ENCODE measurements around the gene KLHDC7A.

Gene KLHDC7A

DNA sequence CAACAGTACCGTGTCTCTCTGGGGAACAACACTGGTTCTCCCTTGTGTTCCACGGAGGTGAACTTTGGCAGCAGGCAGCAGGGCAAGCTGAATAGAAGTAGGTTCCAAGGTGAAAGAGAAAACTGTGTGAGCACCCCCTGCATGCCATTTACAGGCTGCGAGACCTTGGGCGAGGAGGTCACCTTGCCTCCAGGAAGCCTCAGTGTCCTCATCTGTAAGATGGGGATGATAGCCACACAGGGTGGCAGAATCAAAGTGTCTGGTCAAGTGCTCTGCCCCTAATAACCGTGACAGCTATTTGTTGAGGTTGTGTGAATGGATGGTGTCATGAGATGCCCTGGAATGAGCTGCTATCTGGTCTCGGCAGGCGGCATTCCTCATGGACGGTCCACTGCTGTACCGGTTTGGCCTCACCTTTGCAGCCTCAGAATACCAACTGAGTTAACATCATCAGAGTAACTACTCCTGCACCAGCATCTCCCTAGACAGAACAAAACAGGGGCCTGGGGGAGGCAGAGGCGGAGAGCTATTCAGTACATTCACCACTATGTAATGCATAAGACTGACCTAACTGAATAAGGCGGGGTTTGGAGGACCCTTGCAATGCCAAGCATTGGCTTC is 7.4 kb upstream of the KLHDC7A start:
- Histone ChIP-seq H3K9ac (ENCODE audit: low read length in 2 of 2) (no peak overlapping the region), H3K4me1 (ENCODE audit: control insufficient read depth, insufficient read depth, low read length) (peaks cover 2% of the 10 kb centered on the region), H3K4me3 (ENCODE audit: low read length in 2 of 2) (no peak overlapping the region), H3K36me3 (ENCODE audit: control insufficient read depth in 2 of 2, insufficient read depth in 2 of 2, low read length in 2 of 2) (no peaks in the 10 kb centered on the region), H3K27ac (ENCODE audit: low read length) (no peak overlapping the region), H3K27me3 (ENCODE audit: control insufficient read depth in 1 of 2, insufficient read depth in 2 of 2, low read length in 2 of 2) (peaks cover 6 to 12% of the 10 kb centered on the region in 2 donors), H3K9me3 (ENCODE audit: control insufficient read depth in 2 of 2, low read length in 2 of 2) (no peaks in the 10 kb centered on the region)

GRCh38 chr1:18474559-18475175 is 6.1 kb upstream of the KLHDC7A start:
- peaks cover 2% of the 10 kb centered on the region for H3K4me1 ChIP-seq (ENCODE audit: control insufficient read depth, insufficient read depth, low read length)
- no peak overlapping the region for H3K9ac ChIP-seq (ENCODE audit: low read length in 2 of 2)
- no peak overlapping the region for H3K4me3 ChIP-seq (ENCODE audit: low read length in 2 of 2)
- no peaks in the 10 kb centered on the region for H3K36me3 ChIP-seq (ENCODE audit: control insufficient read depth in 2 of 2, insufficient read depth in 2 of 2, low read length in 2 of 2)
- peaks cover 4 to 6% of the 10 kb centered on the region in 2 donors for H3K27me3 ChIP-seq (ENCODE audit: control insufficient read depth in 1 of 2, insufficient read depth in 2 of 2, low read length in 2 of 2)
- no peaks in the 10 kb centered on the region for H3K9me3 ChIP-seq (ENCODE audit: control insufficient read depth in 2 of 2, low read length in 2 of 2)
- no peak overlapping the region for H3K27ac ChIP-seq (ENCODE audit: low read length)

DNA sequence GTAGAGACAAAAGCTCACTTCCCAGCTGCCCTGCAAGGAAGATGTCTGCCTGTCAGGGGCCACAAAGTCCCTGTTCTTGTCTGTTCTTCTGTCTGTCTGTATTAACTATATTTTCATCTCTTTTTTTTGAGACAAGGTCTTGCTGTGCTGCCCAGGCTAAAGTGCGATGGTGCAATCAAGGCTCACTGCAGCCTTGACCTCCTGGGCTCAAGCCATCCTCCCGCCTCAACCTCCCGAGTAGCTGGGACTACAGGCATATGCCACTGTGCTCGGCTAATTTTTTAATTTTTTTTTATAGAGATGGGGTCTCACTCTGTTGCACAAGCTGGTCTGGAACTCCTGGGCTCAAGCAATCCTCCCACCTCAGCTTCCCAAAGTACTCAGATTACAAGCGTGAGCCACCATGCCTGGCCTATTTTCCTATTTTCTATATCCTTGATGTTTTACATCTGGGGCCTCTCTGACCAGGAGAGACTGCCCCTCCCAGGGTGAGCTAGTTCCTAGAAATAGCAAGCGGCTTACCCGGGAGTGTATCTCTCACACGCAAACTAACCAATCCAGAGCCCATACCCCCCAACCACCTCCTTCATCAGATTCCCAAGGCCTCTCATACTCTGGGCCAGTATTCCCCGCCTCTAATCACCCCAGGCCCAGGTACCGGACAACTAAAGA is 5.4 kb upstream of the KLHDC7A start:
- H3K4me1 ChIP-seq (ENCODE audit: control insufficient read depth, insufficient read depth, low read length) = peaks cover 4% of the 10 kb centered on the region
- no peaks in the 10 kb centered on the region for H3K9me3 ChIP-seq (ENCODE audit: control insufficient read depth in 2 of 2, low read length in 2 of 2)
- peaks cover 4 to 6% of the 10 kb centered on the region in 2 donors for H3K27me3 ChIP-seq (ENCODE audit: control insufficient read depth in 1 of 2, insufficient read depth in 2 of 2, low read length in 2 of 2)
- no peaks in the 10 kb centered on the region for H3K36me3 ChIP-seq (ENCODE audit: control insufficient read depth in 2 of 2, insufficient read depth in 2 of 2, low read length in 2 of 2)
- no peak overlapping the region for H3K4me3 ChIP-seq (ENCODE audit: low read length in 2 of 2)
- H3K9ac ChIP-seq (ENCODE audit: low read length in 2 of 2) = no peak overlapping the region
- no peak overlapping the region for H3K27ac ChIP-seq (ENCODE audit: low read length)

- Histone ChIP-seq H3K27ac (ENCODE audit: low read length) (no peak overlapping the region), H3K9me3 (ENCODE audit: control insufficient read depth in 2 of 2, low read length in 2 of 2) (no peaks in the 10 kb centered on the region), H3K36me3 (ENCODE audit: control insufficient read depth in 2 of 2, insufficient read depth in 2 of 2, low read length in 2 of 2) (no peaks in the 10 kb centered on the region), H3K9ac (ENCODE audit: low read length in 2 of 2) (no peak overlapping the region), H3K27me3 (ENCODE audit: control insufficient read depth in 1 of 2, insufficient read depth in 2 of 2, low read length in 2 of 2) (peaks cover 4 to 9% of the 10 kb centered on the region in 2 donors), H3K4me1 (ENCODE audit: control insufficient read depth, insufficient read depth, low read length) (peaks cover 7% of the 10 kb centered on the region), H3K4me3 (ENCODE audit: low read length in 2 of 2) (no peak overlapping the region)
Observed at GRCh38 chr1:18479454-18479853, 1.3 kb upstream of the KLHDC7A start.

DNA sequence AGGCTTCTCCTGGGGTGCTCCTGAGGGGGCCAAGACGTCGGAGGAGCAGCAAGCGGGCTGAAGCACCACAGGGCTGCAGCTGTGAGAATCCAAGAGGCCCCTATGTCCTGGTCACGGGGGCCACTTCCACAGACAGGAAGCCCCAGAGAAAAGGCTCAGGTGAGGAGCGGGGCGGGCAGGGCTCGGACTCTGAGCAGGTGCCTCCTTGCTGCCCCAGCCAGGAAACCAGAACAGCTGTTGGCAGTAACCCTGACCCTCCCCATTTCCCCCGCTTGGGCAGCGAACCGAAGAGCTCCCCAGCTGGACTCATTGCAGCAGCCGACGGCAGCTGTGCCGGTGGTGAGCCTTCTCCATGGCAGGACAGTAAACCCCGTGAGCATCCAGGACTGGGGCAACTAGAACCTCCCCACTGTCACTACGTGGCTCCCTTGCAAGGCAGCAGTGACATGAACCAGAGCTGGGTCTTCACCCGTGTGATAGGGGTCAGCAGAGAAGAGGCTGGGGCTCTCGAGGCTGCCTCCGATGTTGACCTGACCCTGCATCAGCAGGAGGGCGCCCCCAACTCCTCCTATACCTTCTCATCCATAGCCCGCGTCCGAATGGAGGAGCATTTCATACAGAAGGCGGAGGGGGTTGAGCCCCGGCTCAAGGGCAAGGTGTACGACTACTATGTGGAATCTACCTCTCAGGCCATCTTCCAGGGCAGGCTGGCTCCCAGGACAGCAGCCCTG is 625 bp downstream of the KLHDC7A start:
- no peak overlapping the region for H3K4me3 ChIP-seq (ENCODE audit: low read length in 2 of 2)
- H3K27ac ChIP-seq (ENCODE audit: low read length) = no peak overlapping the region
- H3K4me1 ChIP-seq (ENCODE audit: control insufficient read depth, insufficient read depth, low read length) = peaks cover 4% of the 10 kb centered on the region
- peaks cover 0 to 11% of the 10 kb centered on the region in 2 donors for H3K27me3 ChIP-seq (ENCODE audit: control insufficient read depth in 1 of 2, insufficient read depth in 2 of 2, low read length in 2 of 2)
- H3K9ac ChIP-seq (ENCODE audit: low read length in 2 of 2) = no peak overlapping the region
- no peaks in the 10 kb centered on the region for H3K36me3 ChIP-seq (ENCODE audit: control insufficient read depth in 2 of 2, insufficient read depth in 2 of 2, low read length in 2 of 2)
- H3K9me3 ChIP-seq (ENCODE audit: control insufficient read depth in 2 of 2, low read length in 2 of 2) = no peaks in the 10 kb centered on the region

DNA sequence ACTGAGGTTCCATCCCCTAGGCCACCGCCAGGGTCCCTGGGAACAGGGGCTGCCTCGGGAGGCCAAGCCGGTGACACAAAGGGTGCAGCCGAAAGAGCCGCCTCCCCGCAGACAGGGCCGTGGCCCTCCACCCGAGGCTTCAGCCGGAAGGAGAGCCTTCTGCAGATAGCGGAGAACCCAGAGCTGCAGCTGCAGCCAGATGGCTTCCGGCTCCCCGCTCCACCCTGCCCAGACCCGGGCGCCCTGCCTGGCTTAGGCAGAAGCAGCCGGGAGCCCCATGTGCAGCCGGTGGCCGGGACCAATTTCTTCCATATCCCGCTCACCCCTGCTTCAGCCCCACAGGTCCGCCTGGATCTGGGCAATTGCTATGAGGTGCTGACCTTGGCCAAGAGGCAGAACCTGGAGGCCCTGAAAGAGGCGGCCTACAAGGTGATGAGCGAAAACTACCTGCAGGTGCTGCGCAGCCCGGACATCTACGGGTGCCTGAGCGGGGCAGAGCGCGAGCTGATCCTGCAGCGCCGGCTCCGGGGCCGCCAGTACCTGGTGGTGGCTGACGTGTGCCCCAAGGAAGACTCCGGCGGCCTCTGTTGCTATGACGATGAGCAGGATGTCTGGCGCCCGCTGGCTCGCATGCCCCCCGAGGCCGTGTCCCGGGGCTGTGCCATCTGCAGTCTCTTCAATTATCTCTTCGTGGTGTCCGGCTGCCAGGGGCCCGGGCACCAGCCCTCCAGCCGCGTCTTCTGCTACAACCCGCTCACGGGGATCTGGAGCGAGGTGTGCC is 1.4 kb downstream of the KLHDC7A start:
- no peak overlapping the region for H3K27ac ChIP-seq (ENCODE audit: low read length)
- H3K4me3 ChIP-seq (ENCODE audit: low read length in 2 of 2) = no peak overlapping the region
- no peaks in the 10 kb centered on the region for H3K36me3 ChIP-seq (ENCODE audit: control insufficient read depth in 2 of 2, insufficient read depth in 2 of 2, low read length in 2 of 2)
- peaks cover 4% of the 10 kb centered on the region for H3K4me1 ChIP-seq (ENCODE audit: control insufficient read depth, insufficient read depth, low read length)
- H3K9me3 ChIP-seq (ENCODE audit: control insufficient read depth in 2 of 2, low read length in 2 of 2) = no peaks in the 10 kb centered on the region
- peaks cover 0 to 10% of the 10 kb centered on the region in 2 donors for H3K27me3 ChIP-seq (ENCODE audit: control insufficient read depth in 1 of 2, insufficient read depth in 2 of 2, low read length in 2 of 2)
- no peak overlapping the region for H3K9ac ChIP-seq (ENCODE audit: low read length in 2 of 2)

DNA sequence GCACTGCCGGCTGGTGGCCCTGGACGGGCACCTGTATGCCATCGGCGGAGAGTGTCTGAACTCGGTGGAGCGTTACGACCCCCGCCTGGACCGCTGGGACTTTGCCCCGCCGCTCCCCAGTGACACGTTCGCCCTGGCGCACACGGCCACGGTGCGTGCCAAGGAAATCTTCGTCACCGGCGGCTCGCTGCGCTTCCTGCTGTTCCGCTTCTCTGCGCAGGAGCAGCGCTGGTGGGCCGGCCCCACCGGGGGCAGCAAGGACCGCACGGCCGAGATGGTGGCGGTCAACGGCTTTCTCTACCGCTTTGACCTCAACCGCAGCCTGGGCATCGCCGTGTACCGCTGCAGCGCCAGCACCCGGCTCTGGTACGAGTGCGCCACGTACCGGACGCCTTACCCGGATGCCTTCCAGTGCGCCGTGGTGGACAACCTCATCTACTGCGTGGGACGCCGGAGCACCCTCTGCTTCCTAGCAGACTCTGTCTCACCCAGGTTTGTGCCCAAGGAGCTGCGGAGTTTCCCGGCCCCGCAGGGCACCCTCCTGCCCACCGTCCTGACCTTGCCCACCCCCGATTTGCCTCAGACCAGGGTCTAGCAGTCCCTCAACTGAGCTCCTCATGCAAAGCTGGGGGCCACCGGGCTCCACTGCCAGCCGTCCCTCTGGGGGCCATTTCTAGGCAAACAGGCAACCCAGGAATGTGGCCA is 2.1 kb downstream of the KLHDC7A start:
- H3K27ac ChIP-seq (ENCODE audit: low read length) = no peak overlapping the region
- H3K27me3 ChIP-seq (ENCODE audit: control insufficient read depth in 1 of 2, insufficient read depth in 2 of 2, low read length in 2 of 2) = peaks cover 0 to 7% of the 10 kb centered on the region in 2 donors
- no peak overlapping the region for H3K9ac ChIP-seq (ENCODE audit: low read length in 2 of 2)
- no peaks in the 10 kb centered on the region for H3K36me3 ChIP-seq (ENCODE audit: control insufficient read depth in 2 of 2, insufficient read depth in 2 of 2, low read length in 2 of 2)
- H3K4me3 ChIP-seq (ENCODE audit: low read length in 2 of 2) = no peak overlapping the region
- no peaks in the 10 kb centered on the region for H3K9me3 ChIP-seq (ENCODE audit: control insufficient read depth in 2 of 2, low read length in 2 of 2)
- H3K4me1 ChIP-seq (ENCODE audit: control insufficient read depth, insufficient read depth, low read length) = peaks cover 4% of the 10 kb centered on the region

DNA sequence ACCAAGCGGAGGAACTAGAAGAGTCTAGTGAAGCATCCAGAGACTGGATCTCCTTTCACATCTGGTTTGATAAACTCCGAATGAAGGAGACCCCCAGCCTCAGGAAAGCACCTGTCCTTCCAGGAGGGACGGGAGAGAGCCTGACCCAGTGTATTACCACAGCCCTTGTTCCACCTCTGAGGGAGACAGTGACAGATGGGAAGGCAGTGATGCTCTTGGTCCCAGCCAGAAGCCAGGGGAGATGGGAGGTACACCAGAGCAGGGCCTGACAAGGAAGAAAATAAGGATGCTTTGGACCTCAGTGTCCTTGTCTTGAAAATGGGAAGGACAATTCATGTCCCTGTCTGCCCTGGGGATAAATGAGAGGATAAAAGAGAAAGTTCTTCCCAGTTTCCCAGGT is 3.5 kb downstream of the KLHDC7A start:
- H3K4me3 ChIP-seq (ENCODE audit: low read length in 2 of 2) = no peak overlapping the region
- H3K9ac ChIP-seq (ENCODE audit: low read length in 2 of 2) = no peak overlapping the region
- peaks cover 4% of the 10 kb centered on the region for H3K4me1 ChIP-seq (ENCODE audit: control insufficient read depth, insufficient read depth, low read length)
- peaks cover 0 to 7% of the 10 kb centered on the region in 2 donors for H3K27me3 ChIP-seq (ENCODE audit: control insufficient read depth in 1 of 2, insufficient read depth in 2 of 2, low read length in 2 of 2)
- H3K27ac ChIP-seq (ENCODE audit: low read length) = no peak overlapping the region
- no peaks in the 10 kb centered on the region for H3K9me3 ChIP-seq (ENCODE audit: control insufficient read depth in 2 of 2, low read length in 2 of 2)
- H3K36me3 ChIP-seq (ENCODE audit: control insufficient read depth in 2 of 2, insufficient read depth in 2 of 2, low read length in 2 of 2) = no peaks in the 10 kb centered on the region

DNA sequence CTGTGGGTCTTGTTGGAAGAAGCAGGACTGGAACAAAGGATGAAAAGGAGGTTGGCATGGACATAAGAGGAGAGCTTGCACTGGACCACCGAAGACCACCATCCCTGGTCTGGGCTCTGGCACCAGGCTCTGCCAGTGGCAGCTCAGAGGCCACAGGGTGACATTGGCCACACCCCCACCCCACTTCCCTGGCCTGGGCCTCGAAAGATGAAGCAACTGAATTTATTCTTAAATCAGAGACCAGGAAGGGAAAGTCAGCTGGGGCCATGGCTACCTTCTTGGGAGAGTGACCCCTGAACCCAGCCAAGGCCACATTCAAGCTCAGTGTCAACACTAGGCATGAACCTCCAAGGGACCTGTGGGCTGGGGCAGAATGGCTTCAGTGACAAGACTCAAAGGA is 4.0 kb downstream of the KLHDC7A start:
- H3K27ac ChIP-seq (ENCODE audit: low read length) = no peak overlapping the region
- H3K9ac ChIP-seq (ENCODE audit: low read length in 2 of 2) = no peak overlapping the region
- peaks cover 0 to 7% of the 10 kb centered on the region in 2 donors for H3K27me3 ChIP-seq (ENCODE audit: control insufficient read depth in 1 of 2, insufficient read depth in 2 of 2, low read length in 2 of 2)
- peaks cover 4% of the 10 kb centered on the region for H3K4me1 ChIP-seq (ENCODE audit: control insufficient read depth, insufficient read depth, low read length)
- H3K36me3 ChIP-seq (ENCODE audit: control insufficient read depth in 2 of 2, insufficient read depth in 2 of 2, low read length in 2 of 2) = no peaks in the 10 kb centered on the region
- H3K9me3 ChIP-seq (ENCODE audit: control insufficient read depth in 2 of 2, low read length in 2 of 2) = no peaks in the 10 kb centered on the region
- H3K4me3 ChIP-seq (ENCODE audit: low read length in 2 of 2) = no peak overlapping the region

- Histone ChIP-seq H3K9me3 (ENCODE audit: control insufficient read depth in 2 of 2, low read length in 2 of 2) (no peaks in the 10 kb centered on the region), H3K4me1 (ENCODE audit: control insufficient read depth, insufficient read depth, low read length) (peaks cover 4% of the 10 kb centered on the region), H3K27me3 (ENCODE audit: control insufficient read depth in 1 of 2, insufficient read depth in 2 of 2, low read length in 2 of 2) (peaks cover under 1 to 7% of the 10 kb centered on the region in 2 donors), H3K9ac (ENCODE audit: low read length in 2 of 2) (no peak overlapping the region), H3K27ac (ENCODE audit: low read length) (no peak overlapping the region), H3K36me3 (ENCODE audit: control insufficient read depth in 2 of 2, insufficient read depth in 2 of 2, low read length in 2 of 2) (no peaks in the 10 kb centered on the region), H3K4me3 (ENCODE audit: low read length in 2 of 2) (no peak overlapping the region)
Observed at GRCh38 chr1:18485227-18485626, 4.5 kb downstream of the KLHDC7A start.

Data from stomach smooth muscle (tissue), 2 donors.